HG03139 (cell line): ENCODE data around the gene VIPR1.
"Not testable (repeated sequence)": the region's sequence is repeated elsewhere in the genome, so short reads cannot be mapped to it uniquely, and the experiment has no call there.

Experiments used
- ATAC-seq: cut with Tn5 transposase; IDR thresholded peaks from one replicate; pipeline ENCODE4 v1.9.1; 2021; ENCODE audit not compliant: unreplicated experiment

VIPR1 gene

DNA sequence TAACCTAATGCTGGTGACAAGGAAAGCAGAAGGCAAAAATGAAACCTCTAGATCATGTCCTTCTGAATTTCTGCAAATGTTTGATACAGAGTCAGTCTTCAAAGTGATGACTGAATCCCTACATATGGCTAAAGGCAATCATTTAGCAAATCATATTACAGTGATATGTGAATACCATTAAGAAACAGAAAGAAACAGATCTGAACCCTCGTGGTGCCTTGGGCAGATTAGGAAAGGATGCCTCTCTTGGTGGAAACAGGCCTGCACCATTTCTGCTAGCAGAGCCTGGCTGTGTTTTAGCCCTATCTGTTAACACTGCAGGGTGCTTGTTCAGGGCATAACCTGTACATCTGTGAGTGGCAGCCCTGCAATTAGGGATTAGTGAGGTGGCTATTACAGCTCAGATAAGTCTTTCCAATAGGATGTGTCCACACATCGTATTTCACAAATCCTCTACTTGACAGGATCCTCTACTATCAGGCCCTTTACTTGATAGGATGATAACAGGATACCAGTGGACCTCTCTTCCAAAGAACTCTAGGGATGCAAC is 67.2 kb downstream of the VIPR1 start:
- no peak for ATAC-seq

DNA sequence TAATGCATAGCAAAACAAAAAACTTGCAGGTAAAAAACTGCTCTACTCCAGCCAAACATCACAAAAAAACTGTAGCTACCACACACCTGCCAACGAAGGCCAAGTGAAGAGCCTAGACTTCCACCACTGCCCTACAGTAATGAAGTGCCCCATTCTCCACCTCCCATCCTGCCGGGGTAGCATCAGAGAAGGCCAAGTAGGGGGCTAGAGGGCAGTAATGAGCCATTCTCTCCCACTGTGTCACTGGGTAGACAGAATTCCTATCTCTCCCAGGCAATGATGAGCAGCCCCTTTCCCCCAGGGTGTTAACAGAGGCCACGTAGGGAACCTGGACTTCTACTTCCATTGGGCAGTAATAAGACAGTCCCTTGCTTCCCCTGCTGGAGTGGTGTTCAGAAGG is 69.8 kb downstream of the VIPR1 start:
- no peak for ATAC-seq

DNA sequence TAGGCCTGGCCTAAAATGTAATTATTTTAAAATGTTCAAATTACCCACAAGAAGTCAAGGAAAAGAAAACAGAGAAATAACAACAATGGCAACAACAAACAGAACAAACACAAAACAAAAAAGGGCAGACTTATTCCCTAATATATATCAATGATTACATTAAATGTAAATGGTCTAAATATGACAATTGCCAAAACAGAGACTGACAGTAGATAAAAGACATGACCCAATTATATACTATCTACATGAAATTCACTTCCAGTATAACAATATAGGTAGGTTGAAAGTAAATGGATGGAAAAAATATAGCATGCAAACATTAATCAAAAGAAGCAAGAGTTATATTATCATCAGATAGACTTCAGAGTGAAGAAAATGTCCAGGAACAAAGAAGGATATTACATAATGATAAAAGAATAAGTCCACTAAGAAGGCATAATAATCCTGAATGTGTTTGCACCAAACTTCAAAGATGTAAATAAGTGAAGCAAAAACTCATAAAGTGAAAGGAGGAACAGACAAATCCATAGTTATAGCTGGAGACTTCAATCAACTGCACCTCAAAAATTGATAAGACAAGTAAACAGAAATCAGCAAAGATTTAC is 72.8 kb downstream of the VIPR1 start:
- ATAC-seq, result no peak

DNA sequence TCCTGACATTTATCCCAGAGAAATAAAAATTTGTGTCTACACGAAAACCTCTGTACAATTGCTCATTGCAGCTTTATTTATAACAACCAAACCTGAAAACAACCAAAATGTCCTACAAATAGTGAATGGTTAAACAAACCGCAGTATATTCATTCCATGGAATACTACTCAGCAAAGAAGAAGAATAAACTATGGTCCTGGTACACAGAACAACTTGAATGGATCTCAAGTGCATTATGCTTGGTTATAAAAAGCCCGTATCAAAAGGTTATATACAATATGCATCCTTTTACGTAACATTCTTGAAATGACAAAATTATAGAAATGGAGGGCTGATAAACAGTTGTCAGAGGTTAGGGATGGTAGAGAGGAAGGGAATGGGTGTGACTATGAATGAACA is 75.6 kb downstream of the VIPR1 start:
- ATAC-seq, result no peak

DNA sequence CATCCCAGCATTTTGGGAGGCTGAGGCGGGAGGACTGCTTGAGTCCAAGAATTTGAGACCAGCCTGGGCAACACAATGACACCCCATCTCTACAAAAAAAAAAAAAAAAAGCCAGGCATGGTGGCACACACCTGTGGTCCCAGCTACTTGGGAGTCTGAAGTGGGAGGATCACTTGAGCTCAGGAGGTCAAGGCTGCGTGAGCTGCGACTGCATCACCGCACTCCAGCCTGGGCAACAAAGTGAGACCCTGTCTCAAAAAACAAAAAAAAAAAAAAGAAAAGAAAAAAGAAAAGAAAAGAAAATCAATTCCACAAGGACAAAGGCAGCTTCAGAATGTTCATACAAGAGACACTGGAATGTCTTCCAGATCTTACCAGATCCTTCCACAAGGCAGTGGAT is 76.9 kb downstream of the VIPR1 start:
- ATAC-seq, result not testable (repeated sequence)

DNA sequence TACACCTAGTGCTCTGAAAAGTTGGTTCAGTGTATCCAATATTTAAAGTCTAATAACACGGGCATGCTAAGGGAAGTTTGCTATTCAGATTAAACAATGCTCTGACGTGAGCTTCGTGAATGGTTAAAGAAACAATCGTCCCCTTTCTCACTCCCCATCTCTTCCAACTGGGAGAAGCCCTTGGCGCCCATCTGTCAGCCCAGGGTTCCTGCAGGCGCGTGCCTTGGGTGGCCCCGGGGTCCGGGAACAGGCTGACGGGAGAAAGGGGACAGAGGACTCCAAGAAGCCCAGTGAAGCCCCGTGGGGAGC is 78.9 kb downstream of the VIPR1 start:
- ATAC-seq, result no peak

DNA sequence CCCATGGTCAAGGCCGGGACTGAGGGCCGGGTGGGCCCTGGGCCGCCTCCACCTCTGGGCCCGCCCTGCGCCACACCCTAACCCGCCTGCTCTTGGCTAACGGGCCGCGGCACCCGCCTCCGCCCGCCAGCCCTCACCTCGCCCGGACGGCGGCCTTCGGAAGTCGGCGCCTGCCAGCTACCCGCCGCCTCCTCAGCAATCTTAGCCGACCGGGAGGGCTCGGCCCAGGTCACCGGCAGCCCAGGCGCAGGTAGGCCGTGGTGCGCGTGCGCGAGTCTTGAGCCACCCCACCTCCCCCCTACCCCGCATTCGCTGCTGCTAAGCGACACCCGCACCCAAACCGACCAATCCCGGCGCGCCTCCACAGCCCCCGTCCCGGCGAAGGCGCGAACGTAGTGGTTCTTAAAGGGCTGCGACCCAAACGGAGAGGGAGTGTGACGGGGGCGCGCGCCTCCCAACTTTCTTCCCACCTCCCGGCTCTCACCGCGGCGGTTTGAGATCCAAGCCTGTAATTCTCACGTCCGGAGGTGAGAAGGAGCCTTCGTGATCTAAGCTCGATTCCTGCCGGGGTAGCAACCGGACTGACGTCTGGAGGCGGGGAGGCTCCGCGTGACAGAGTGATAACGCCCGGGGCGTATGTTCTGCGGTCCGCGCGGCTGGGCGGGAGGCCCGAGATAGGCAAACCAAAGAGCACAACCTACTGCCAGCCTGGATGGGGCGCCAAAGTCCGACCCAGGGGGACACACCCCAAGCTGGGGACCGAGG is 79.4 kb downstream of the VIPR1 start, which contains the start of gene SEC22C:
Gene SEC22C (minus strand): TSS at position 259 of the 765 bp plus-strand sequence. CDS start 12,921 bp downstream, outside the sequence.
- peak; percentile 86 for ATAC-seq

DNA sequence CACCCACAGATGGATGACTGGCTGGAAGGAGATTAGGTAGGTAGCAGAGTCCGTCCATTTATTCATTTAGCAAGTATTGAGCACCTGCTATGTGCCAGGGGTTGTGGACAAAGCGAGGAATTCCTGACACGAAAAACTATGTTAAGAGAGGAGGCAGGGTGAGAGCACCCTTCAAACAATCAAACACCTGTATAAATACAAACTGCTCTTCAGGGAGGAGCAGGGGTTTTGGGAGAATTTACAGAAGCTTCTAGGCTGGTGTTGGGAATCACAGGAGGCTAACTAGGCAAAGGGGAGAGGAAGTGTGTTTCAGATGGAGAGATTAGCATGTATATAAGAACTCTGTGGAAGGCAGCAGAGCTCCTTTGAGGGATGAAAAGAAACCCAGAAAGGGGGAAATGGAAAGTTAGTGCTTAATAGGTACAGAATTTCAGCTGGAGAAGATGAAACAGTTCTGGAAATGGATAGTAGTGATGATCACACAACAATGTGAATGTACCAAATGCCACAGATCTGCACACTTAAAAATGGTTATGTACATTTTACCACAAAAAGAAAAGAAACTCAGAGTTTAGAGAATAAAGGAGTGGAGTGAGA is 80.1 kb downstream of the VIPR1 start:
- ATAC-seq, result no peak
